GM12872 (cell line): ENCODE data around the gene FARSB.

ENCODE experiments used
- TF ChIP-seq, protein P1 (sequence below): IDR thresholded peaks from 3 replicates; pipeline ENCODE4 v1.5.1; 2011; ENCODE audit warnings: low read depth, mild to moderate bottlenecking, low read length, moderate library complexity; ENCODE audit not compliant: insufficient read depth

The FARSB gene

DNA sequence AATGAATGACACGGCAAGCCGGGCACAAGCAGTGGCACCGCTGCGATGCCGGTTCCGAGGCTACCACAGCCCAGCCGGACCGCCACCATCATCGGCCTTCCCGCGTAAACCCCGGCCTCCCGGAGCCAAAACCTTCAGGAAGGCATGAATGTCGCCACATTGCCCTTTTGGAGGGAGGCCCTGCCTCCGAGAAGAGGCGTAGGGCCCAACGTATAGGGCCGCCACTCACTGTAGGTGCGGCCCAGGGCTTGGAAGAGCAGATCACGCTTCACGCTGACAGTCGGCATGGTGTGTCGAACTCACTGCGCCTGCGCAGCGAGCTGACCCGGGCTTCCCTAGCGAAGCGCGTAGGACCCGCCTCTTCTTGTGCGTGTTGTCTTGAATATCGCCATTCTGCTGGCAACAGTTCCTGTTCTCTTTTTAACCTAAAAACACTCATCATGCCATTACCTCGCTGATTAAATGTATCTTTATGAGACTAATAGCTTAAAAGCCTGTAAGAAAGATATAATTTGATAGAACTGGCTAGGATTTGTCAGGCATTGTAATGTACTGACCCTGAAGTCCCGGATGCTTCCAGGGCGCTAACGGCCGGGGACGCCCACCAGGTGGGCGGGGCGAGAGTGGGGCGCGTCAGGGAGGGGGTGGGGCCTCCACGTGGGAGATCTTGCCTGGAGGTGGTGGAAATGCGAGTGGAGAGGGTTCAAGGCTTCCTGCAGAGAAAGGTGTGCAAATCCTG is at the start of gene FARSB:
Gene FARSB, minus strand, starts transcription at position 306 of the 739 bp plus-strand sequence. Its CDS starts 19 bp downstream, at position 287.
- TF ChIP-seq, protein P1, sequence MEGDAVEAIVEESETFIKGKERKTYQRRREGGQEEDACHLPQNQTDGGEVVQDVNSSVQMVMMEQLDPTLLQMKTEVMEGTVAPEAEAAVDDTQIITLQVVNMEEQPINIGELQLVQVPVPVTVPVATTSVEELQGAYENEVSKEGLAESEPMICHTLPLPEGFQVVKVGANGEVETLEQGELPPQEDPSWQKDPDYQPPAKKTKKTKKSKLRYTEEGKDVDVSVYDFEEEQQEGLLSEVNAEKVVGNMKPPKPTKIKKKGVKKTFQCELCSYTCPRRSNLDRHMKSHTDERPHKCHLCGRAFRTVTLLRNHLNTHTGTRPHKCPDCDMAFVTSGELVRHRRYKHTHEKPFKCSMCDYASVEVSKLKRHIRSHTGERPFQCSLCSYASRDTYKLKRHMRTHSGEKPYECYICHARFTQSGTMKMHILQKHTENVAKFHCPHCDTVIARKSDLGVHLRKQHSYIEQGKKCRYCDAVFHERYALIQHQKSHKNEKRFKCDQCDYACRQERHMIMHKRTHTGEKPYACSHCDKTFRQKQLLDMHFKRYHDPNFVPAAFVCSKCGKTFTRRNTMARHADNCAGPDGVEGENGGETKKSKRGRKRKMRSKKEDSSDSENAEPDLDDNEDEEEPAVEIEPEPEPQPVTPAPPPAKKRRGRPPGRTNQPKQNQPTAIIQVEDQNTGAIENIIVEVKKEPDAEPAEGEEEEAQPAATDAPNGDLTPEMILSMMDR = no peak

DNA sequence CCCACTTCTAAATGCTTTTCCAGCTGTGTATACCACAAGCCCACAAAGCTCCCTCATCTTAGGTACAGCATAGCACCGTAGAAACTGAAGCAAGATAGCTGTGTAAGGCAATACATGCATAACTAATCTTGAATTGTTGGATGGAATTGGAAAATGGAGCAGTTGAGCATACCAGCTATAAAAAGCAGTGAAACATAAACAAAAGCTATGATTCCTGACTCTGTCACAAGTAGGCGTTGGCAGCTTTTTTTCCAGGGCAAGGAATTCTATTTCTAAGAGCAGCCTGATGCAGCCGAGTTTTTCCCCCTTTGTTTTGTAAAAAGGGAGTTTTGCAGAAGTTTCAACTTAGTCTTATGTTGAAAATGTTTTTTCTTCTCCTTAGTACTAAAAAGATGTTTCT is 48.0 kb upstream of the FARSB start:
- TF ChIP-seq, protein P1 = no peak

DNA sequence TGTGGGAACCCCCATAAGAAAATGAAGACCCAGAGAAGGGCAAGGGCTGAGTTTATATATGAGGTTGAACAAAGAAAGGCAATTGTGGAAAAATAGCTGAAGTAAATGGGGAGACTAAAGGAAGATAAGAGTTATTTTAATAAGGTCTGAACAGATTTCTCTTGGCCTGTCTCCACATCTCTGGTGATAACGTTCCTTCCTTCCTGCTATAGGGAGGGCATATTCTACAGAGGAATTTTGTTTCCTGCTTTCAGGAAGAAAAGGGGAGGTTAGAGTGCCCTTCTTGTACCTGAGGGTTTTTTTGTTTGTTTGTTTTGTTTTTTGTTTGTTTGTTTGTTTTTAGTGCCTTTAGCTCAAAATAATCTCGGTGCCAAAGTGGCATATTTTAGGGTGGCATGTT is 47.2 kb upstream of the FARSB start:
- TF ChIP-seq, protein P1 = no peak

DNA sequence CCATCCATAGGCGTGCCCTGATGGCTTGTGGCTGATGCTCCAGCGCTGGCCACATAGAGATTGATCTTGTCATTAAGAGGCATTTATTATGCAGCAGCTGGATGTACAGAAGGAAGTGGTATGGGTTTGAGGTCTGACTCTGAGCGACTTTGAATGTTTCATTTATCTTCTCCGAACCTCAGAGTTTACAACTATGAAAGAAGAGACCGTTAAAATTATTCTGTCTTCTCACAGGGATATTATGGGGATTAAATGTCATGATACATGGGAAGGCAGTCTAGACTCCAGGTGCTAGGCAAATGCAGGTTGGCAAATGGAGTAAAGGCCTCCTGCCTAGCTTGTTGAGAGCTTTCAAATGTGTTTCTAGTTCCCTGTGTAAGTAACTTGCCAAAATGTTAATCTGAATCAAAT is 45.8 kb upstream of the FARSB start:
- TF ChIP-seq, protein P1 = no peak

DNA sequence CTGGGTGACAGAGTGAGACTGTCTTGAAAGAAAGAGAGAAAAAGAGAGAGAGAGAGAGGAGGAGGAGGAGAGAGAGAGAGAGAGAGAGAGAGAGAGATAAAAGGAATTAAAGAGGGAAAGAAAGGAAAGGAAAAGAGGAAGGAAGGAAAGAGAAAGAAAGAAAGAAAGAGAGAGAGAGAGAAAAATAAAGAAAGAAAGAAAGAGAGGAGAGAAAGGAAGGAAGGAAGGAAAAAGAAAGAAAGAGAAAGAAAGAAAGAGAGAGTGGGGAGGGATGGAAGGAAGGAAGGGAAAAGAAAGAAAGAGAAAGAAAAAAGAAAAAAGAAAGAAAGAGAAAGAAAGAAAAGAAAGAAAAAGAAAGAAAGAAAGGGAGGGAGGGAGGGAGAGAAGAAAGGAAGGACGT is 45.3 kb upstream of the FARSB start:
- TF ChIP-seq, protein P1 = no peak

DNA sequence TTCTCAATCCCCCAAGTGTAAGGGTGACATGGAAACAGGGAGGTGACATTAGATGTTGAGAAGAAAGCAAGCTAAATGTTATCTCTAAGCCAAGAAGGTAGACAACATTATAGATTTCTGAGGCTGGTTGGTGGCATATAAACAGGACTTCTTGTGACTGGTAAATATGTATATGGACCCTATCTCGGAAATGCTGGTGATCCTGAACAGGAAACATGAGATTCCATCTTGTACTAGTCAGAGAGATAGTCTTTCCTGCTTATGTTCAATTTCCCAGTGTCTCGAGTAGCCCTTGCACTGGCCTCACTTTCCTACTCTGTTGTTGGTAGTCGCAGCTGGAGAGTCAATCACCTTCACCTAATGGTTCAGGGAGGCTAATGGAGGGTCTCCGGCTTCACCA is 42.4 kb upstream of the FARSB start:
- TF ChIP-seq, protein P1 = no peak

DNA sequence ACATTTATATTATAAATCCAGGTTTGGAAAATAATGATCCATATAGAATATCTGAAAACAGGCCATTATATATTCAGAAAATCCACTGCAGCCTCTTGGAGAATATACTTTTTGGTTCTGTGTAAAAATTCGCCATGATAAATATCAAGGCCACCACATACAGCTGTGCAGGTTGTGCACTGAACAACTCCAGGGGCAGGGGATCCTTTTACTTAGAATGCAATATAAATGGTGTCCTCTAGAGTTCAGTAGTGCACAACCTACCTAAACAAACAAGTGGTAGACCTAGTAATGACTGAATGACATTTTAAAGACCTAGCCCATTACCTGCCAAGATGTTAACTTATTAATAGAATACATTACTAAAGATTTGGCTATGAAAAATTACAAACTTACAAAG is 37.9 kb upstream of the FARSB start:
- TF ChIP-seq, protein P1 = peak; percentile 38; the same call in 2 of the 3 replicates
